HG02678 (cell line): Measurements from ENCODE around the gene CCDC6.

Source experiments
- ATAC-seq: cut with Tn5 transposase; IDR thresholded peaks from one replicate; pipeline ENCODE4 v1.9.1; 2021; ENCODE audit warnings: mild to moderate bottlenecking, moderate library complexity; ENCODE audit not compliant: unreplicated experiment

CCDC6 gene

GRCh38 chr10:59854571-59854970, 51.8 kb downstream of the CCDC6 start:
- no peak for ATAC-seq

- ATAC-seq: peak; percentile 55
These were observed 53.7 kb downstream of the CCDC6 start for GRCh38 chr10:59852670-59853069.

- no peak for ATAC-seq
These were observed 54.5 kb downstream of the CCDC6 start for GRCh38 chr10:59851864-59852263.

GRCh38 chr10:59847888-59848287, 58.5 kb downstream of the CCDC6 start:
- no peak for ATAC-seq

- ATAC-seq: no peak
These were observed 59.0 kb downstream of the CCDC6 start for GRCh38 chr10:59847326-59847725.

GRCh38 chr10:59844436-59844835, 61.9 kb downstream of the CCDC6 start:
- ATAC-seq: no peak

GRCh38 chr10:59843748-59844147, 62.6 kb downstream of the CCDC6 start:
- ATAC-seq: no peak

GRCh38 chr10:59839576-59839975, 66.8 kb downstream of the CCDC6 start:
- ATAC-seq: no peak

GRCh38 chr10:59838085-59838789, 68.1 kb downstream of the CCDC6 start:
- no peak for ATAC-seq

GRCh38 chr10:59833810-59834209, 72.5 kb downstream of the CCDC6 start:
- ATAC-seq: no peak

GRCh38 chr10:59832506-59832905, 73.8 kb downstream of the CCDC6 start:
- no peak for ATAC-seq

GRCh38 chr10:59831658-59832503, 74.5 kb downstream of the CCDC6 start:
- ATAC-seq: no peak

GRCh38 chr10:59830601-59831259, 75.6 kb downstream of the CCDC6 start:
- ATAC-seq: no peak

- peak; percentile 70 for ATAC-seq
These were observed 76.8 kb downstream of the CCDC6 start for GRCh38 chr10:59829601-59830000.

GRCh38 chr10:59829024-59829423, 77.3 kb downstream of the CCDC6 start:
- peak; percentile 36 for ATAC-seq

- ATAC-seq: no peak
These were observed 80.4 kb downstream of the CCDC6 start for GRCh38 chr10:59825932-59826331.

GRCh38 chr10:59823751-59824150, 82.6 kb downstream of the CCDC6 start:
- ATAC-seq: no peak

GRCh38 chr10:59823111-59823510, 83.2 kb downstream of the CCDC6 start:
- no peak for ATAC-seq

- no peak for ATAC-seq
These were observed 85.9 kb downstream of the CCDC6 start for GRCh38 chr10:59820471-59820870.

- no peak for ATAC-seq
These were observed 86.7 kb downstream of the CCDC6 start for GRCh38 chr10:59819683-59820082.

- no peak for ATAC-seq
These were observed 87.1 kb downstream of the CCDC6 start for GRCh38 chr10:59819265-59819664.

- no peak for ATAC-seq
These were observed 88.6 kb downstream of the CCDC6 start for GRCh38 chr10:59817773-59818172.
